Hepatocyte (in vitro differentiated cells): ENCODE measurements around the gene TMEM115.

ENCODE experiments used
- EZH2 ChIP-seq: fragments of 200-600 bp; sonication (generic); IDR thresholded peaks from 2 replicates; pipeline ENCODE4 v1.6.1; 2016; ENCODE audit warnings: antibody characterized with exemption, mild to moderate bottlenecking, borderline replicate concordance
- TF ChIP-seq, protein P1 (sequence below): fragments of 200-600 bp; sonication (generic); IDR thresholded peaks from 2 replicates; pipeline ENCODE4 v1.5.1; 2016; ENCODE audit warnings: antibody characterized with exemption, mild to moderate bottlenecking; ENCODE audit not compliant: poor library complexity

DNA sequence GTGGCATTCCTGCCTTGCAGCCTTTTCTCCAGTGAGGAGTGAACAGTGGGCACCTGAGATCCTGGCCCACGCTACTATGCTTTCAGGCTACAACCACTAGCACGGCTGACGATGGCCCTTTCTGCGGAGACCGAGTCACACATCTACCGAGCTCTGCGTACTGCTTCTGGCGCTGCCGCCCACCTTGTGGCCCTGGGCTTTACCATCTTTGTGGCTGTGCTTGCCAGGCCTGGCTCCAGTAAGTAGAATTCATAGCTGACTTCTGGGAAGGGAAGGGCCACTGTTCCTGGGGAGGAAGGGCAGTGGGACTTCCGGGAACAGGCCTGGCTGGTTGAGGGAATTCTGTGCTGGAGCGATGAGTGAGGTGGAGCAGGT lies 8.0 kb downstream of the TMEM115 start:
- no peak for TF ChIP-seq EZH2
- TF ChIP-seq, protein P1, sequence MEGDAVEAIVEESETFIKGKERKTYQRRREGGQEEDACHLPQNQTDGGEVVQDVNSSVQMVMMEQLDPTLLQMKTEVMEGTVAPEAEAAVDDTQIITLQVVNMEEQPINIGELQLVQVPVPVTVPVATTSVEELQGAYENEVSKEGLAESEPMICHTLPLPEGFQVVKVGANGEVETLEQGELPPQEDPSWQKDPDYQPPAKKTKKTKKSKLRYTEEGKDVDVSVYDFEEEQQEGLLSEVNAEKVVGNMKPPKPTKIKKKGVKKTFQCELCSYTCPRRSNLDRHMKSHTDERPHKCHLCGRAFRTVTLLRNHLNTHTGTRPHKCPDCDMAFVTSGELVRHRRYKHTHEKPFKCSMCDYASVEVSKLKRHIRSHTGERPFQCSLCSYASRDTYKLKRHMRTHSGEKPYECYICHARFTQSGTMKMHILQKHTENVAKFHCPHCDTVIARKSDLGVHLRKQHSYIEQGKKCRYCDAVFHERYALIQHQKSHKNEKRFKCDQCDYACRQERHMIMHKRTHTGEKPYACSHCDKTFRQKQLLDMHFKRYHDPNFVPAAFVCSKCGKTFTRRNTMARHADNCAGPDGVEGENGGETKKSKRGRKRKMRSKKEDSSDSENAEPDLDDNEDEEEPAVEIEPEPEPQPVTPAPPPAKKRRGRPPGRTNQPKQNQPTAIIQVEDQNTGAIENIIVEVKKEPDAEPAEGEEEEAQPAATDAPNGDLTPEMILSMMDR, result no peak
